ENCODE measurements around the gene SLC37A4. TPM values are rescaled to one million over a fixed set of nuclear protein-coding genes. Genes with fewer than 3 reads are reported as not detected.

SLC37A4 gene
- total and polyA plus RNA-seq, 10 of the 15 experiments (the other 5 are each of a cell fraction or from before 2014, with no cell fraction given), result 11.6 to 29.7 (median 20.4) TPM

- RAD21 ChIA-PET (ENCODE audit: unreplicated experiment), result interaction anchor here (1.5 kb wide), 1 partner anchor 178 kb away, joined by 3 read pairs; no protein-coding TSS in a partner anchor
- CTCF ChIA-PET, result no interaction called here
- FAIRE-seq, result no peak
- no peak for ATAC-seq
- no peaks in the 10 kb centered on the region for H3K27me3 ChIP-seq (replicated peaks in 1 of 2; ENCODE audit: control insufficient read depth in 2 of 2, insufficient read depth in 2 of 2, low read length in 1 of 2)
- H4K20me1 ChIP-seq (ENCODE audit: control insufficient read depth, insufficient read depth), result no peaks in the 10 kb centered on the region
- H3K4me1 ChIP-seq (ENCODE audit: control insufficient read depth, insufficient read depth, low read length), result peaks cover 14% of the 10 kb centered on the region
- H3K4me2 ChIP-seq (ENCODE audit: control insufficient read depth, insufficient read depth), result no peak overlapping the region
- peaks cover 40% of the 10 kb centered on the region in 2 experiments for H3K36me3 ChIP-seq (ENCODE audit: control insufficient read depth in 2 of 2, insufficient read depth in 2 of 2, low read length in 1 of 2)
- BruUV-seq (replicated peaks), result no TSS peak
- no peak overlapping the region for H3K4me3 ChIP-seq
- no peak for TF ChIP-seq CTCF (IDR thresholded peaks at IDR 0.05 in 2 of 3, conservative IDR thresholded peaks at IDR 0.05 in 1 of 3; ENCODE audit: control insufficient read depth in 2 of 3, extremely low read depth in 1 of 3, insufficient read depth in 1 of 3, low read depth in 3 of 3, low read length in 3 of 3)
- no peak for TF ChIP-seq STAT3 (IDR thresholded peaks at IDR 0.05; ENCODE audit: low read depth, low read length)
- no peak for TF ChIP-seq POLR2AphosphoS5 (IDR thresholded peaks at IDR 0.05; ENCODE audit: low read length)
- TF ChIP-seq, protein P1, sequence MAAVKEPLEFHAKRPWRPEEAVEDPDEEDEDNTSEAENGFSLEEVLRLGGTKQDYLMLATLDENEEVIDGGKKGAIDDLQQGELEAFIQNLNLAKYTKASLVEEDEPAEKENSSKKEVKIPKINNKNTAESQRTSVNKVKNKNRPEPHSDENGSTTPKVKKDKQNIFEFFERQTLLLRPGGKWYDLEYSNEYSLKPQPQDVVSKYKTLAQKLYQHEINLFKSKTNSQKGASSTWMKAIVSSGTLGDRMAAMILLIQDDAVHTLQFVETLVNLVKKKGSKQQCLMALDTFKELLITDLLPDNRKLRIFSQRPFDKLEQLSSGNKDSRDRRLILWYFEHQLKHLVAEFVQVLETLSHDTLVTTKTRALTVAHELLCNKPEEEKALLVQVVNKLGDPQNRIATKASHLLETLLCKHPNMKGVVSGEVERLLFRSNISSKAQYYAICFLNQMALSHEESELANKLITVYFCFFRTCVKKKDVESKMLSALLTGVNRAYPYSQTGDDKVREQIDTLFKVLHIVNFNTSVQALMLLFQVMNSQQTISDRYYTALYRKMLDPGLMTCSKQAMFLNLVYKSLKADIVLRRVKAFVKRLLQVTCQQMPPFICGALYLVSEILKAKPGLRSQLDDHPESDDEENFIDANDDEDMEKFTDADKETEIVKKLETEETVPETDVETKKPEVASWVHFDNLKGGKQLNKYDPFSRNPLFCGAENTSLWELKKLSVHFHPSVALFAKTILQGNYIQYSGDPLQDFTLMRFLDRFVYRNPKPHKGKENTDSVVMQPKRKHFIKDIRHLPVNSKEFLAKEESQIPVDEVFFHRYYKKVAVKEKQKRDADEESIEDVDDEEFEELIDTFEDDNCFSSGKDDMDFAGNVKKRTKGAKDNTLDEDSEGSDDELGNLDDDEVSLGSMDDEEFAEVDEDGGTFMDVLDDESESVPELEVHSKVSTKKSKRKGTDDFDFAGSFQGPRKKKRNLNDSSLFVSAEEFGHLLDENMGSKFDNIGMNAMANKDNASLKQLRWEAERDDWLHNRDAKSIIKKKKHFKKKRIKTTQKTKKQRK (IDR thresholded peaks at IDR 0.05; ENCODE audit: low read depth, low read length), result no peak
- no peak for TF ChIP-seq CHD2 (IDR thresholded peaks at IDR 0.05; ENCODE audit: borderline replicate concordance, low read depth, low read length)
- no peak for TF ChIP-seq RAD51 (IDR thresholded peaks at IDR 0.05)
- H2AFZ ChIP-seq (ENCODE audit: control insufficient read depth, low read depth, low read length), result no peak overlapping the region
- intact Hi-C loops (cut with micrococcal nuclease; ENCODE audit: unreplicated experiment), result no loop called here
- POLR2A ChIA-PET, result interaction anchor here (0.5 to 2.5 kb wide), 3 partner anchors 9 to 287 kb away, joined by 3 to 10 read pairs (median 4); no protein-coding TSS in a partner anchor
- 17% methylated on average over 6 of the region's 6 CpGs for WGBS (ENCODE audit: insufficient coverage, insufficient replicate concordance, low lambda C conversion rate, missing lambda C conversion rate)
- no peak overlapping the region for H3K27ac ChIP-seq (ENCODE audit: control insufficient read depth, insufficient read depth)
- in situ Hi-C loops (cut with MboI), result no loop called here
- no peak for DNase-seq (ENCODE audit: low read depth, low spot score)
- H3K79me2 ChIP-seq (ENCODE audit: control insufficient read depth, insufficient read depth, low read length), result peaks cover 9% of the 10 kb centered on the region
- H3K9me3 ChIP-seq (replicated peaks; ENCODE audit: control insufficient read depth, insufficient read depth, low read length), result no peaks in the 10 kb centered on the region
- H3K9ac ChIP-seq (ENCODE audit: control insufficient read depth, insufficient read depth, low read length), result no peak overlapping the region
- SMC1A ChIA-PET (ENCODE audit: uncharacterized antibody, unreplicated experiment), result no interaction called here
Measured at GRCh38 chr11:119047205-119047604, 16.5 kb upstream of the SLC37A4 start.
